GM12864 (cell line): ENCODE data around the gene CNTNAP2.
"Not testable (repeated sequence)": the region's sequence is repeated elsewhere in the genome, so short reads cannot be mapped to it uniquely, and the experiment has no call there.

ENCODE experiments used
- DNase-seq: peaks from one replicate; pipeline ENCODE4 v3.0.0-alpha.2; 2011; ENCODE audit warnings: low read depth
- H3K4me3 ChIP-seq: 2 replicates; pipeline ENCODE4 v1.5.1; 2011; ENCODE audit warnings: mild to moderate bottlenecking, low read depth, low read length, control low read depth
- CTCF ChIP-seq: IDR thresholded peaks from 2 replicates; pipeline ENCODE4 v1.5.1; 2011; ENCODE audit warnings: low read depth, mild to moderate bottlenecking, moderate library complexity, low read length, control low read depth, inconsistent platforms; ENCODE audit errors: missing control alignments

Gene CNTNAP2

GRCh38 chr7:148408307-148408706 lies 2291.7 kb downstream of the CNTNAP2 start:
- no peak for DNase-seq
- no peak for TF ChIP-seq CTCF
- no peak overlapping the region for H3K4me3 ChIP-seq

- H3K4me3 ChIP-seq, result no peak overlapping the region
- no peak for TF ChIP-seq CTCF
- DNase-seq, result no peak
Measured at GRCh38 chr7:148410905-148411304, 2294.3 kb downstream of the CNTNAP2 start.

- no peak for TF ChIP-seq CTCF
- H3K4me3 ChIP-seq, result no peak overlapping the region
Measured at GRCh38 chr7:148412691-148413090, 2296.1 kb downstream of the CNTNAP2 start.

GRCh38 chr7:148419856-148420832 lies 2303.5 kb downstream of the CNTNAP2 start:
- DNase-seq, result no peak
- TF ChIP-seq CTCF, result no peak
- no peak overlapping the region for H3K4me3 ChIP-seq

More at GRCh38 chr7:148412691-148413090, 2296.1 kb downstream of the CNTNAP2 start:
- DNase-seq, result no peak

GRCh38 chr7:148422030-148422429 lies 2305.4 kb downstream of the CNTNAP2 start:
- DNase-seq, result no peak
- TF ChIP-seq CTCF, result no peak
- no peak overlapping the region for H3K4me3 ChIP-seq

- not testable (repeated sequence) for DNase-seq, H3K4me3 ChIP-seq
Measured at GRCh38 chr7:148426393-148426792, 2309.8 kb downstream of the CNTNAP2 start.

GRCh38 chr7:148430690-148431089 lies 2314.1 kb downstream of the CNTNAP2 start:
- DNase-seq, H3K4me3 ChIP-seq: not testable (repeated sequence)

GRCh38 chr7:148433521-148434180 lies 2317.1 kb downstream of the CNTNAP2 start:
- TF ChIP-seq CTCF, result no peak
- no peak overlapping the region for H3K4me3 ChIP-seq
- DNase-seq, result no peak
